Prostate gland (tissue), 2 donors: ENCODE results near the gene CDIPT.

ENCODE experiments used
- CTCF ChIP-seq, 4 experiments: fragments of 200-600 bp in 2 of 4; fragments of 450-650 bp in 2 of 4; sonication (generic) in 2 of 4; IDR thresholded peaks; 1 replicate in 3 of 4; 2 replicates in 1 of 4; pipeline ENCODE4 v1.5.1; 2016 to 2019; ENCODE audit warnings: antibody characterized with exemption in 4 of 4, mild to moderate bottlenecking in 2 of 4, moderate library complexity in 2 of 4
- POLR2A ChIP-seq: fragments of 450-650 bp; IDR thresholded peaks from one replicate; pipeline ENCODE4 v1.6.1; 2016; ENCODE audit warnings: antibody characterized with exemption, mild to moderate bottlenecking

DNA sequence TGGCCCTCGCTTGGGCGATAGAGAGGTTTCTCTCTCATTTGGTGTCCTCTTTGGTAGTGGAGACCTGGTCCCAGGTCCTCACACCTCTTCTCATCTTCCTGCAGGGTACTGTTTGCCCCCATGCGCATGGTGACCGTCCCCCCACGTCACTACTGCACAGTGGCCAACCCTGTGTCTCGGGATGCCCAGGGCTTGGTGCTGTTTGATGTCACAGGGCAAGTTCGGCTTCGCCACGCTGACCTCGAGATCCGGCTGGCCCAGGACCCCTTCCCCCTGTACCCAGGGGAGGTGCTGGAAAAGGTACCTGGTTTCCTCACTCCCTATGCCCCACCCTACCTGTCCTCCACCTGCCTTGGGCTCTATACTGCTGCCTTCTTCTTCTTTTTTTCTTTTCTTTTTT is 32.3 kb downstream of the CDIPT start:
- TF ChIP-seq POLR2A (no peak), CTCF (IDR thresholded peaks at IDR 0.05) (no peak)
